HPDE6-E6E7 (cell line): ENCODE measurements around the gene SELENOH.
"Not testable (repeated sequence)": the region's sequence is repeated elsewhere in the genome, so short reads cannot be mapped to it uniquely, and the experiment has no call there.

Experiments
- DNase-seq: peaks from one replicate; pipeline ENCODE4 v3.0.0; 2011; ENCODE audit warnings: missing footprints; ENCODE audit errors: extremely low spot score

The SELENOH gene

GRCh38 chr11:57741132-57742086, at the start of gene SELENOH:
Gene SELENOH (plus strand): TSS chr11:57741491. CDS start chr11:57741596, 105 bp downstream.
- peak; percentile 94 for DNase-seq

- no peak for DNase-seq
Measured at GRCh38 chr11:57698843-57699365, 42.4 kb upstream of the SELENOH start.

GRCh38 chr11:57699813-57700212, 41.5 kb upstream of the SELENOH start:
- no peak for DNase-seq

GRCh38 chr11:57700425-57700824, 40.9 kb upstream of the SELENOH start:
- no peak for DNase-seq

GRCh38 chr11:57703341-57703740, 38.0 kb upstream of the SELENOH start:
- DNase-seq: no peak

- DNase-seq: no peak
Measured at GRCh38 chr11:57704932-57705331, 36.4 kb upstream of the SELENOH start.

GRCh38 chr11:57705432-57705831, 35.9 kb upstream of the SELENOH start:
- DNase-seq: not testable (repeated sequence)

- no peak for DNase-seq
Measured at GRCh38 chr11:57709802-57710367, 31.4 kb upstream of the SELENOH start.

- peak; percentile 98 for DNase-seq
Measured at GRCh38 chr11:57711414-57712255, 29.7 kb upstream of the SELENOH start, which contains the start of gene MED19. Gene MED19 (minus strand): TSS chr11:57712215. CDS start chr11:57712179, 36 bp downstream.

GRCh38 chr11:57712256-57713150, 28.8 kb upstream of the SELENOH start, which contains the start of gene TMX2:
Gene TMX2 (plus strand): TSS chr11:57712593. CDS start chr11:57712619, 26 bp downstream.
- peak; percentile 88 for DNase-seq

- no peak for DNase-seq
Measured at GRCh38 chr11:57713835-57714234, 27.5 kb upstream of the SELENOH start.

GRCh38 chr11:57716726-57717125, 24.6 kb upstream of the SELENOH start:
- DNase-seq: not testable (repeated sequence)

GRCh38 chr11:57727185-57727584, 14.1 kb upstream of the SELENOH start:
- DNase-seq: no peak

- DNase-seq: no peak
Measured at GRCh38 chr11:57728829-57729228, 12.5 kb upstream of the SELENOH start.

- DNase-seq: no peak
Measured at GRCh38 chr11:57729479-57729878, 11.8 kb upstream of the SELENOH start.

GRCh38 chr11:57732661-57733060, 8.6 kb upstream of the SELENOH start:
- DNase-seq: no peak

- DNase-seq: no peak
Measured at GRCh38 chr11:57735619-57736298, 5.5 kb upstream of the SELENOH start.

GRCh38 chr11:57742087-57742452, 779 bp downstream of the SELENOH start:
- DNase-seq: no peak

- no peak for DNase-seq
Measured at GRCh38 chr11:57744357-57744756, 3.1 kb downstream of the SELENOH start.

- DNase-seq: no peak
Measured at GRCh38 chr11:57745206-57745605, 3.9 kb downstream of the SELENOH start.
